Activated T-helper 1 cell treated with anti-CD3 and anti-CD28 coated beads, Interleukin-12 subunit alpha, Interleukin-12 subunit beta, Interleukin-2, Interleukin-4 antibody, amounts not matched to agents 30 ng/mL and 10 ng/mL and 1 ng/mL, durations not matched to agents 14 hours and 24 hours and 36 hours (primary cell): ENCODE measurements around the gene C11orf16. TPM values are rescaled to one million over a fixed set of nuclear protein-coding genes. Genes with fewer than 3 reads are reported as not detected.
A peak's percentile ranks its signal among the peaks of the same experiment; 100 is the strongest.
"Not testable (repeated sequence)": the region's sequence is repeated elsewhere in the genome, so short reads cannot be mapped to it uniquely, and the experiment has no call there.

Source experiments
- DNase-seq: peaks from one replicate; pipeline ENCODE4 v3.0.0; 2021; ENCODE audit warnings: low spot score
- H3K27ac Mint-ChIP-seq: one replicate; pipeline ENCODE4 v1.8.0; 2021; ENCODE audit warnings: mild to moderate bottlenecking, mixed read lengths
- H3K27me3 Mint-ChIP-seq: one replicate; pipeline ENCODE4 v1.8.0; 2022; ENCODE audit warnings: mild to moderate bottlenecking, moderate library complexity, mixed read lengths; ENCODE audit not compliant: insufficient read depth
- H3K36me3 Mint-ChIP-seq: one replicate; pipeline ENCODE4 v1.8.0; 2021; ENCODE audit warnings: low read depth, mixed read lengths
- H3K4me1 Mint-ChIP-seq: one replicate; pipeline ENCODE4 v1.8.0; 2021; ENCODE audit warnings: low read depth, mixed read lengths
- H3K4me3 Mint-ChIP-seq: one replicate; pipeline ENCODE4 v1.8.0; 2021; ENCODE audit warnings: mild to moderate bottlenecking, moderate library complexity, mixed read lengths
- H3K9me3 Mint-ChIP-seq: one replicate; pipeline ENCODE4 v1.8.0; 2021; ENCODE audit warnings: mixed read lengths
- intact Hi-C: fragments of 100-400 bp; cut with micrococcal nuclease; formaldehyde crosslinking; loops from one replicate; pipeline ENCODE4 v1.15.1; 2024
- total RNA-seq: library from RNA; stranded (reverse); gene quantifications from 2 replicates; pipeline ENCODE4 v1.2.3, GENCODE V29; 2022

Gene C11orf16, protein sequence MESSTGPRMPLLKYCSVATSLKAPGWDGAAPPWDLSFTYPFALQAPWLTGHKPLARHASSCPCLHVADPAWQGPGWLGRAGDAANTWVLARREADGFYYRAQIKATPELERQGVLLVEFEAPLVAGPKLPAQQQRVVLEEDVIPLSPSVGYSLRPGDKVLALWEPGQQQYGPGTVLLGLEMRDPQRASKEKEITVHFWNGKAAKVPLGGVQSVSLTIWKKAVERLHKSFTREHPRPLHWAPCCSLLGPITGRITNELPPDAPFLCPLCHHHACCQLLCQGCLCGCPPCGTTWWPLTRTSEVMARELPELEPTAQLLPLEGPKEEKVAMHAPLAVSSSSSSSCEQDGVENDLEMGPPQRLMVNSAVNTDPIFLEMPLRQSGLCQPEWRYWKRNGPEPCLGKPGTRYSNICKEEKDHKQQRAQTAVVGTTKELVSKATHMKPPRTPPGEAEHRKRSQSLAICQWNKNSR
- total RNA-seq: not detected in 2 replicates

GRCh38 chr11:8932564-8933180 is at the start of gene C11orf16:
Gene C11orf16 (minus strand): TSS chr11:8932947. CDS start chr11:8932308, 639 bp downstream.
- intact Hi-C loops: no loop called here
- H3K27ac Mint-ChIP-seq: no peak within 1 kb of the TSS
- no peak within 1 kb of the TSS for H3K4me3 Mint-ChIP-seq
- H3K27me3 Mint-ChIP-seq: no peaks in the 10 kb centered on the region
- no peaks in the 10 kb centered on the region for H3K4me1 Mint-ChIP-seq
- no peaks in the 10 kb centered on the region for H3K36me3 Mint-ChIP-seq
- no peaks in the 10 kb centered on the region for H3K9me3 Mint-ChIP-seq
- DNase-seq: no peak

DNA sequence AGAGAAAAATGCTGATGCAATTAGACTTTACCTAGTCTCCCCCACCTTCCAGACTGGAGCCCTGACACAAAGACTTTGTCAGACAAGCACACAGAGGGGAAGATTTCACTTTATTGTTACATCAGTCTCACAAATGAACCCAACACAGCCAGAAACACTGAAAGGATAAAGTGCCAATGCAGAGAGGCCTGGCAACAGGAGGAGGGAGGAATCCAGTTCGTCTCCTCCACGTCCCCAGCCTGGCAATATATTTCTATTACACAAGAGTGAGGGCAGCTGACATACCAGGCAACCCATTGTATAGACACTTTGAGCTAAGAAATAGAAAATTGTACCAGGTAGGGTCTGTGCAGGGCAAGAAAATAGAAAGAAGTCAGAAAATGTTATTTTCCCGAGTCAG is 47.7 kb upstream of the C11orf16 start:
- DNase-seq: no peak
- Mint-ChIP-seq H3K9me3 (no peaks in the 10 kb centered on the region), H3K36me3 (peaks cover 2% of the 10 kb centered on the region), H3K4me3 (no peak overlapping the region), H3K27ac (no peak overlapping the region), H3K27me3 (no peaks in the 10 kb centered on the region), H3K4me1 (peaks cover 4% of the 10 kb centered on the region)
- intact Hi-C loops: no loop called here

GRCh38 chr11:8979365-8979764 is 46.6 kb upstream of the C11orf16 start:
- H3K36me3 Mint-ChIP-seq, DNase-seq, H3K9me3 Mint-ChIP-seq, H3K4me1 Mint-ChIP-seq, intact Hi-C loops, H3K4me3 Mint-ChIP-seq, H3K27me3 Mint-ChIP-seq, H3K27ac Mint-ChIP-seq: not testable (repeated sequence)

DNA sequence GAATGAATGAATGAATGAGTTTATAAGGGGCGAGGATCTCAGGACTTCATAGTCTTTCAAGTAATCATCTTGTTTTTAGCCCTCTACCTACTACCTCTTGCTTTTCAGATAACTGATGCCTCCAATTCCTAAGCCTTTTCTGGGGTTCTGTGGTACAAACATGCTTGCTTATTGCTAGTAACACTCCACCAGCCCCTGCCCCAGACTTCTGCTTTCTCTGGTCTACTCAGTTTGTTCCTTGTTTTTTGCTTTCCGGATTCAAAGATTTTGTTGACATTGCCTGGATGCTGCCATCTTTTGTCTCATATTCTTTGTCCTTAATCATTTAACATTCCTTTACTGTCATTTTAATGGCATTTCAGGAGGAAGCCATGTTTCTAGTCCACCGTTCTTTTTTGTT is 40.4 kb upstream of the C11orf16 start:
- no peaks in the 10 kb centered on the region for H3K27me3 Mint-ChIP-seq
- intact Hi-C loops: no loop called here
- no peaks in the 10 kb centered on the region for H3K9me3 Mint-ChIP-seq
- no peak overlapping the region for H3K27ac Mint-ChIP-seq
- peaks cover 2% of the 10 kb centered on the region for H3K36me3 Mint-ChIP-seq
- DNase-seq: no peak
- H3K4me3 Mint-ChIP-seq: no peak overlapping the region
- no peaks in the 10 kb centered on the region for H3K4me1 Mint-ChIP-seq

DNA sequence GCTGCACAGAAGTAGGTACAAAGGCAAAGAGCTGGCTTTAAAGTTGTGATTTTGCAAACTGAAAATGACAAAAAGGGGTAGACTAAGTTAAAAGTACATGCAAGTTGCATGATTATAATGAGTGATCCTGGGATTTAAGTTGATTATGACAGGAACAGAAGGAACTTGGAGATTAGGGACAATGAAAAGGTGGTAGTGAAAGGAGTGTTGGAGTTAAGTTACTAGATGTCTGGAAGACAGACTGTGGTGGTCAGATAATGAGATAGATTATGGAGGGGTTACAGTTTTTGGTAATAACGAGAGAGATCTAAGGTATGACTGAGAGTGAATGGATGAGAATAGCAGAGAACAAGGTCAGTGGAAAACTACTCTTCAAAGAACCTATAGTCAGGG is 39.2 kb upstream of the C11orf16 start:
- intact Hi-C loops: no loop called here
- no peak overlapping the region for H3K4me3 Mint-ChIP-seq
- no peaks in the 10 kb centered on the region for H3K27me3 Mint-ChIP-seq
- peaks cover 2% of the 10 kb centered on the region for H3K36me3 Mint-ChIP-seq
- H3K27ac Mint-ChIP-seq: no peak overlapping the region
- H3K9me3 Mint-ChIP-seq: no peaks in the 10 kb centered on the region
- no peak for DNase-seq
- H3K4me1 Mint-ChIP-seq: no peaks in the 10 kb centered on the region

GRCh38 chr11:8971196-8971923 is 38.6 kb upstream of the C11orf16 start:
- H3K27ac Mint-ChIP-seq: no peak overlapping the region

GRCh38 chr11:8967184-8967583 is 34.4 kb upstream of the C11orf16 start:
- Mint-ChIP-seq H3K36me3 (peaks cover 3% of the 10 kb centered on the region), H3K9me3 (no peaks in the 10 kb centered on the region), H3K27ac (no peak overlapping the region), H3K4me1 (peaks cover 19% of the 10 kb centered on the region), H3K4me3 (no peak overlapping the region), H3K27me3 (no peaks in the 10 kb centered on the region)
- intact Hi-C loops: no loop called here
- no peak for DNase-seq

More at GRCh38 chr11:8971196-8971923, 38.6 kb upstream of the C11orf16 start:
- Mint-ChIP-seq H3K9me3 (no peaks in the 10 kb centered on the region), H3K4me3 (no peak overlapping the region), H3K4me1 (no peaks in the 10 kb centered on the region), H3K36me3 (peaks cover 2% of the 10 kb centered on the region), H3K27me3 (no peaks in the 10 kb centered on the region)
- DNase-seq: no peak
- intact Hi-C loops: no loop called here

- Mint-ChIP-seq H3K27me3 (no peaks in the 10 kb centered on the region), H3K9me3 (no peaks in the 10 kb centered on the region), H3K4me1 (peaks cover 31% of the 10 kb centered on the region), H3K27ac (peak within 1 kb of the TSS; percentile 95), H3K4me3 (peak within 1 kb of the TSS; percentile 99), H3K36me3 (peaks cover 6% of the 10 kb centered on the region)
- intact Hi-C loops: loop anchor here (1.0 to 5.0 kb wide), 12 partner anchors 38 to 1343 kb away; partner anchors contain the start of genes ADM, AKIP1, EIF3F and IPO7
- peak; percentile 79 for DNase-seq
Observed at GRCh38 chr11:8964324-8965320, 31.9 kb upstream of the C11orf16 start, which contains the start of gene TMEM9B. Gene TMEM9B (minus strand): TSS chr11:8964442. CDS start chr11:8964313, 129 bp downstream.

DNA sequence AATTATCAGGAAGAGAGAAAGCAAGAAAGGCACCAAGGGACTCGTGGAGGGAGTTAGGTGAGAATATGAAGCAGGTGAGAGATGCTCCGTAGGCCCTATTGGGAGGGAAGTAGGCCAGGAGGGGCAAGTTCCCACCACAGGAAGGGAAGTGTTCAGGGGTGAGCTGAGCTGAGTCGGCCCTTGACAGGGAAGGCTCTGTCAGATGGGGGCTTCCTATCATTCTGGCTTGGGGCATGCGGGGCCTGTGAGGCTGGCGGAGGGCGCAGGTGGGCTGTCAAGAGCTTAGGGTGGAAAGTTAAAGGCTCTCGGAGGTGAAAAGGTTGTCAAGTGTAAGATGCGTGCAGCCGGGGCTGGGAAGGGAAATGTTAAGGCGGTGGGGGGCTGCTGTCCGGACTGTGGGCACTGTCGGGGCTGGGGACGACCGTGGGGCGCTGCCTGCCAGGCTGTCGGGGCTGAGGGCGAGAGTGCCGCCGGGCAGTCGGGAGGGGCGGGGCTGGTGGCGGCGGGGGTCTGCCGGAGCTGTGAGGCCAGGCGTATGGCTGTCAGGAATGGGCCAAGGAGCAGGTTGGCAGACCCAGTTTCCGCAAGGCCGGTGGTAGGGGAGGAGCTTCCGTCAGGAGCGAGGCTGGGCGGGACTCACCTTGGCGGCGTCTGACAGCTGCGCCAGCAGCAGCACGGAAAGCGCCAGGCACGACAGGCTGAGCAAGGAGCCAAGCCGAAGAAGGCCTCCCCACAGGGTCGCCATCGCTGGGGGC is 31.0 kb upstream of the C11orf16 start:
- peaks cover 6% of the 10 kb centered on the region for H3K36me3 Mint-ChIP-seq
- peak overlapping the region; percentile 99 for H3K4me3 Mint-ChIP-seq
- intact Hi-C loops: loop anchor here (1.0 to 5.0 kb wide), 12 partner anchors 39 to 1344 kb away; partner anchors contain the start of genes ADM, AKIP1, EIF3F and IPO7
- no peaks in the 10 kb centered on the region for H3K9me3 Mint-ChIP-seq
- peak overlapping the region; percentile 95 for H3K27ac Mint-ChIP-seq
- H3K27me3 Mint-ChIP-seq: no peaks in the 10 kb centered on the region
- peak; percentile 77 for DNase-seq
- peaks cover 34% of the 10 kb centered on the region for H3K4me1 Mint-ChIP-seq

DNA sequence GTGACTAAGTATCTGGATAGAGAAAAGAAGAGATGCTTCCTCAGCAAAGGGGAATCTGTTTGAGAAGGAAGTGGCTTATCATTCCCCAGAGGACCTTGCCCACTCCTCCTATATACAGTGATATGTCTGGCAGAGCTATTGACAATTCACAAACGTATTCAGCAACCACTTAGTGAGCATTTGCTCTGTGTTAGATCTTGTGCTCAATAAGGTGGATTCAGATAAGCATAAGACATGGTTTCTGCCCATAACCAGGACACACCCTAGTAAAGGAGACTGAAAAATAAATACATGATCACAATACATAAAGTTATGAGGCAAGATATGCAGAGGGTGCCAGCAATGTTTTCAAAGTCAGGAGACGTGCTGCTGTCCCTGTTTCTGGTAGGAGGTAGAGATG is 30.1 kb upstream of the C11orf16 start:
- DNase-seq: no peak
- peak overlapping the region; percentile 64 for H3K27ac Mint-ChIP-seq
- peaks cover 5% of the 10 kb centered on the region for H3K36me3 Mint-ChIP-seq
- no peaks in the 10 kb centered on the region for H3K27me3 Mint-ChIP-seq
- H3K4me3 Mint-ChIP-seq: peak overlapping the region; percentile 99
- intact Hi-C loops: loop anchor here (5.0 kb wide), 3 partner anchors 544 to 1344 kb away; partner anchors contain the start of genes ADM and EIF3F
- no peaks in the 10 kb centered on the region for H3K9me3 Mint-ChIP-seq
- H3K4me1 Mint-ChIP-seq: peaks cover 34% of the 10 kb centered on the region

DNA sequence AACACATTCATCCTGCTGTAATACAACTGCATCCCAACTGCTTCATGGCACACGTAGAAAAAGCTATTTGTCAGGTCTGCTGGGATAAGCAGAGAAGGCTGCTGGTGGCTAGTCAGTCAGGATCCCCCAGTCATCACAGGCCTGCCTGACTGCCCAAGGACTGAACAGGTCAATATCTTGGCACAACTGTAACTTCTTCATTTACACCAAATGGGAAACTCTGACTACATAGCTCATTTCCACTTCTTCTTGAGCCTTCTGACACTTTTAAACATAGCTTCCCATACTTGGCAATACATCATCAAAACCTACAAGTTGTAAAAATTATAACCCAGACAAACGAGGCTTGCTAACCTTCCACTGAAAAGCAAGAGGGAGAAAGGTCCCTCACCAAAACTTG is 28.7 kb upstream of the C11orf16 start:
- Mint-ChIP-seq H3K36me3 (peaks cover 7% of the 10 kb centered on the region), H3K4me3 (no peak overlapping the region), H3K9me3 (no peaks in the 10 kb centered on the region), H3K27ac (no peak overlapping the region), H3K27me3 (no peaks in the 10 kb centered on the region), H3K4me1 (peaks cover 47% of the 10 kb centered on the region)
- intact Hi-C loops: loop anchor here (5.0 kb wide), 3 partner anchors 546 to 1346 kb away; partner anchors contain the start of genes ADM and EIF3F
- DNase-seq: no peak
